Astrocyte of the cerebellum (primary cell): ENCODE data around the gene ALDH1A1.
"Not testable (repeated sequence)": the region's sequence is repeated elsewhere in the genome, so short reads cannot be mapped to it uniquely, and the experiment has no call there.

Experiments
- DNase-seq: peaks from one replicate; pipeline ENCODE4 v3.0.0-alpha.2; 2011; ENCODE audit warnings: low read depth
- H3K4me3 ChIP-seq: 2 replicates; pipeline ENCODE4 v1.5.1; 2011; ENCODE audit warnings: mild to moderate bottlenecking, low read depth, low read length, moderate library complexity
- in situ Hi-C: cut with HindIII; loops from 2 replicates; pipeline ENCODE4 v1.10.0; 2017; ENCODE audit warnings: low sequenced_read_pairs
- TF ChIP-seq, protein P1 (sequence below): IDR thresholded peaks from 2 replicates; pipeline ENCODE4 v1.5.1; 2012; ENCODE audit warnings: low read length, low read depth, moderate library complexity, mild to moderate bottlenecking; ENCODE audit errors: missing control alignments

The ALDH1A1 gene

DNA sequence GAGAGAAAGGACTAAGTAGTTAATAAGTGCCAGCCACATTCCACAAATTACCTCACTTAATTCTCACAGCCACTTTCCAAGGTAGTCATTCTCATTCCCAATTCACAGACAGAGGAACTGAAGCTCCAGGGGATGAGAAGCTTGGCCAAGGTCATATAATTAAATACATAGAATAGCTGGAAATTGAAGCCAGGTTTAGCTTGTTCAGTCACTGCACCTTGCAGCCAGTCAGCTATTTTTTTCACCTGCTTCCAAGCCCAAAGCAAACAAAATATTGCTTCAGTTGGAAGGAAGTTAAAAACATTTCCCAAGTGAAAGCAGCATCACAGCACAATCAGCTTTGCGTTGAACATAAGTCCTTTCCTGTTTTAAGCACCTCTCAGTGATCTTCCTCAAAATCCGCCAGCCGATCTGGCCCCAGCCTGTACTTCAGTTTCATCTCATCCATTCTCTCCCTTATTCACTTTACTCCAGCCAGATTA is 4.8 kb downstream of the ALDH1A1 start:
- no peak for DNase-seq
- TF ChIP-seq, protein P1, sequence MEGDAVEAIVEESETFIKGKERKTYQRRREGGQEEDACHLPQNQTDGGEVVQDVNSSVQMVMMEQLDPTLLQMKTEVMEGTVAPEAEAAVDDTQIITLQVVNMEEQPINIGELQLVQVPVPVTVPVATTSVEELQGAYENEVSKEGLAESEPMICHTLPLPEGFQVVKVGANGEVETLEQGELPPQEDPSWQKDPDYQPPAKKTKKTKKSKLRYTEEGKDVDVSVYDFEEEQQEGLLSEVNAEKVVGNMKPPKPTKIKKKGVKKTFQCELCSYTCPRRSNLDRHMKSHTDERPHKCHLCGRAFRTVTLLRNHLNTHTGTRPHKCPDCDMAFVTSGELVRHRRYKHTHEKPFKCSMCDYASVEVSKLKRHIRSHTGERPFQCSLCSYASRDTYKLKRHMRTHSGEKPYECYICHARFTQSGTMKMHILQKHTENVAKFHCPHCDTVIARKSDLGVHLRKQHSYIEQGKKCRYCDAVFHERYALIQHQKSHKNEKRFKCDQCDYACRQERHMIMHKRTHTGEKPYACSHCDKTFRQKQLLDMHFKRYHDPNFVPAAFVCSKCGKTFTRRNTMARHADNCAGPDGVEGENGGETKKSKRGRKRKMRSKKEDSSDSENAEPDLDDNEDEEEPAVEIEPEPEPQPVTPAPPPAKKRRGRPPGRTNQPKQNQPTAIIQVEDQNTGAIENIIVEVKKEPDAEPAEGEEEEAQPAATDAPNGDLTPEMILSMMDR = no peak
- no peak overlapping the region for H3K4me3 ChIP-seq
- in situ Hi-C loops = no loop called here

DNA sequence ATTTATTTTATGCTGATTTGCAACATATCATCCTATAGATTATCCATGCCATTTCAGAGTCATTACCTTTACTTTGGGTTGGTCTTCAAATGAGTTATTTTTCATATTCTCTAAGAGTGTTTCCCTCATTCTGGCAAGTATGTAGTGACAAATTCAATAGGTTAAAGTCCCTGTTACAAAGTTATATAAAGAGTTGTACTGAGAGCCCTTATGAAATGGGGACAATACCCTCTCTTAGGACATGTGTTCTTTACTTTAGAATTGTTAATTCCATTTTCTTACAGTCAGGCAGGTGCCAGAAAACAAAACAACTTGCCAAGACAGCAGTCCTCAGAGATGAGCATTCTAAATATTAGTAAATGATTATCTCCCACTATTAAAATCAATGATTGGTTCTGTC is 6.0 kb downstream of the ALDH1A1 start:
- in situ Hi-C loops = no loop called here
- DNase-seq = no peak
- TF ChIP-seq, protein P1 = no peak
- no peak overlapping the region for H3K4me3 ChIP-seq

DNA sequence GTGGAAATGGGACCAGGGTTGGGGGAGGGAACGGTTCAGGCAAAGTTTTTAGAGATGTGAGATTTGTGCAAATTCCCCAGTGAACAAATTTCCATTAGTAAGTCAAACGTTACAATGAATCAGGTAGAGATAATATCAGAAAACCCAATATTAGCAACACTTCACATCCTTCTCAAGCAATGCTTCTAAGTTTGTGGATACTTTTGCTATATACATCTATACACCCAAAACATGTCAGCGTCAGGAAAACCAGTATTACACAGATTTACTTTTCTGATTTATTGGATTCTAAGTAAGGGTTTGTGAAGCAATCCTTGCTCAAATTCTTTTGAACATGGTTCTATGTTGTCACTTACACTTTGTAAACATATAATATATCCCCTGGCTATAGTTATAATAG is 6.5 kb downstream of the ALDH1A1 start:
- DNase-seq = no peak
- H3K4me3 ChIP-seq = no peak overlapping the region
- in situ Hi-C loops = no loop called here
- TF ChIP-seq, protein P1 = no peak

DNA sequence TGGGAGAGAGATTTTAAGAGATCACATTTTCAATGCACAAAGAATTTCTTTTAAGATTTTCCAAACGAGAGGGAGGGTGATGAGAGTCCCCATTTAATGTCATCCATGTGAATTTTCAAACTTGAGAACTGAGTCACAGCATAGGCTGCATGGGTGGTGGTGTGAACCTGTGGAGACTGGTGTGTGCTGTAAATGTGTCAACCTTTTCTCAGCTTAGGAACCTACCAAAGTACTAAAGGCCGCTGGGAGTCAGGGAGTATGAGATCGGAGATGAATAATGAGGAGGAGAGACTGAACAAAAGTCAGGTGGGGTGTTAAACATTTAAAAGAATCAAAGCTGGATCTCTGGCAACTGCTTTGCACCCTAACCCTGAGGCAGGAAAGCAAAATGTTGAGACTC is 7.5 kb downstream of the ALDH1A1 start:
- no peak overlapping the region for H3K4me3 ChIP-seq
- TF ChIP-seq, protein P1 = no peak

DNA sequence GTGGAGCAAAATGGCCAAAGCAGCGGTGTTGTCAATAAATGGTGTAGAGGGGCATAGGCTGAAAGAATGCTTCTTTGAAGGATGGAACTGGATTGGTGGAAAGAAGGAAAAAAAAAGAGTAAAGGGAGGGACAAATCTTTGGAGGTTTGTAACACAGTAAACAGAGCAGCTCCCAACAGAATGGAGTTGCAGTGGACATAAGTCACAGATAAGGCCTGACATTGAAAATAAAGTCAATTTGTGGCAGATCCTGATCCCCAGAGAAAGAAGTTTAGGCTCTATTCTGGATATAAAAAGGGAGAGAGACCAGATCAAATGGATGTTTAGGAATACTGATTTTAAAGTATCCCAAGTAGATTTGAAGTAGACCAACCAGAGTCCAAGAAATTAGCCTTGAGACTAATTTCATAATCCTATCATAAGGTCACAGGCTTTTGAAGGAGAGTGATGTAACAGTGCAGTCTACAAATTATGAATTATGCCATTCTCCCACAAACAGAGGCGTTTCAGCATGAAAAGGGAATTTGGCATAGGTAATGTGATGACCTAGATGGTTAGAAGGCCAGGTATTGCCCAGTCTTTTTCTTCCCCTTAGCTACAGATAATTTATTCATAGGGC is 8.9 kb downstream of the ALDH1A1 start:
- TF ChIP-seq, protein P1 = no peak
- DNase-seq = no peak
- no peak overlapping the region for H3K4me3 ChIP-seq
- in situ Hi-C loops = no loop called here

More for the DNA sequence above, 7.5 kb downstream of the ALDH1A1 start:
- DNase-seq = no peak
- in situ Hi-C loops = no loop called here

DNA sequence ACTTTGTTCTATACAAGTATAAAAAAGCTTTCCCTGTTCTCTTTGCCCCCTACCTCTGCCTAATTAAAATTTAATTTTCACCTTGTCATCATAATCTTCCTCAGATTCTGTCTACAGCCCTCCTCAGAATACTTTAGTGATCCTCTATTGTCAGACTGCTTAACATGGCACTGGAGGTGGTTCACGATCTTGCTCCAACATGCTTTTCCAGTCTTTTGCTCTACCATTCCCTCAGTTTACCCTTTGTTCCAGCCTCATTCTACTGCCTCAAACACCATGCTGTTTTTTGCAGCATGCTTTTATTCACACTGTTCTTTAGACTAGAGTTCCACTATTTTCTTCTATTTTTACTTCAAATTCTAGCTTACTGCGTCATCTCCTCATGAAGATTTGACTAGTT is 10.4 kb downstream of the ALDH1A1 start:
- no peak overlapping the region for H3K4me3 ChIP-seq
- in situ Hi-C loops = no loop called here
- no peak for DNase-seq
- TF ChIP-seq, protein P1 = no peak

DNA sequence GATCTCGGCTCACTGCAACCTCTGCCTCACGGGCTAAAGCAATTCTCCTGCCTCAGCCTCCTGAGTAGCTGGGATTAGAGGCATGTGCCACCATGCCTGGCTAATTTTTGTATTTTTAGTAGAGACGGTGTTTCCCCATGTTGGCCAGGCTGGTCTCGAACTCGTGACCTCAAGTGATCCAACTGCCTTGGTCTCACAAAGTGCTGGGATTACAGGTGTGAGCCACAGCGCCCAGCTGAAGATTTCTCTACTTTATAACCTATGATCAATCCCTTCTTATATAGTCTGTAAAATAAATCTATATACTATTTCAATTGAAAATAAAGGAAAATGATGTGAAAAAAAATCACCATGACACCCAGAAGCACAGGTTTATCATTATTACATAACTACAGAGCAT is 13.3 kb downstream of the ALDH1A1 start:
- H3K4me3 ChIP-seq, DNase-seq, in situ Hi-C loops: not testable (repeated sequence)
